ENCODE data around the gene PI4KA.

Gene PI4KA

GRCh38 chr22:20764729-20765128 is 93.9 kb downstream of the PI4KA start:
- Histone ChIP-seq H3K27me3 (ENCODE audit: control insufficient read depth in 1 of 2, insufficient read depth in 2 of 2, low read length in 2 of 2) (no peaks in the 10 kb centered on the region), H3K36me3 (ENCODE audit: control insufficient read depth in 1 of 2, insufficient read depth in 2 of 2, low read length in 2 of 2) (peaks cover 39 to 52% of the 10 kb centered on the region in 2 donors), H3K9me3 (ENCODE audit: control insufficient read depth in 1 of 2, low read length in 2 of 2) (no peaks in the 10 kb centered on the region), H3K4me1 (ENCODE audit: control insufficient read depth in 1 of 2, insufficient read depth in 2 of 2, low read length in 2 of 2) (no peaks in the 10 kb centered on the region), H3K27ac (ENCODE audit: low read depth, low read length) (no peak overlapping the region), H3K4me3 (ENCODE audit: low read depth in 1 of 2, low read length in 2 of 2) (no peak overlapping the region), H3K9ac (ENCODE audit: low read depth in 1 of 2, low read length in 2 of 2) (no peak overlapping the region)

GRCh38 chr22:20764471-20764720 is 94.2 kb downstream of the PI4KA start:
- H3K4me3 ChIP-seq (ENCODE audit: low read depth in 1 of 2, low read length in 2 of 2) = no peak overlapping the region
- H3K9ac ChIP-seq (ENCODE audit: low read depth in 1 of 2, low read length in 2 of 2) = no peak overlapping the region
- no peaks in the 10 kb centered on the region for H3K27me3 ChIP-seq (ENCODE audit: control insufficient read depth in 1 of 2, insufficient read depth in 2 of 2, low read length in 2 of 2)
- H3K4me1 ChIP-seq (ENCODE audit: control insufficient read depth in 1 of 2, insufficient read depth in 2 of 2, low read length in 2 of 2) = no peaks in the 10 kb centered on the region
- H3K36me3 ChIP-seq (ENCODE audit: control insufficient read depth in 1 of 2, insufficient read depth in 2 of 2, low read length in 2 of 2) = peaks cover 39 to 51% of the 10 kb centered on the region in 2 donors
- H3K9me3 ChIP-seq (ENCODE audit: control insufficient read depth in 1 of 2, low read length in 2 of 2) = no peaks in the 10 kb centered on the region
- no peak overlapping the region for H3K27ac ChIP-seq (ENCODE audit: low read depth, low read length)

GRCh38 chr22:20763630-20764470 is 94.8 kb downstream of the PI4KA start:
- H3K4me1 ChIP-seq (ENCODE audit: control insufficient read depth in 1 of 2, insufficient read depth in 2 of 2, low read length in 2 of 2) = no peaks in the 10 kb centered on the region
- peaks cover 39 to 52% of the 10 kb centered on the region in 2 donors for H3K36me3 ChIP-seq (ENCODE audit: control insufficient read depth in 1 of 2, insufficient read depth in 2 of 2, low read length in 2 of 2)
- no peak overlapping the region for H3K27ac ChIP-seq (ENCODE audit: low read depth, low read length)
- H3K9ac ChIP-seq (ENCODE audit: low read depth in 1 of 2, low read length in 2 of 2) = no peak overlapping the region
- no peaks in the 10 kb centered on the region for H3K27me3 ChIP-seq (ENCODE audit: control insufficient read depth in 1 of 2, insufficient read depth in 2 of 2, low read length in 2 of 2)
- no peak overlapping the region for H3K4me3 ChIP-seq (ENCODE audit: low read depth in 1 of 2, low read length in 2 of 2)
- no peaks in the 10 kb centered on the region for H3K9me3 ChIP-seq (ENCODE audit: control insufficient read depth in 1 of 2, low read length in 2 of 2)

GRCh38 chr22:20762233-20762796 is 96.3 kb downstream of the PI4KA start:
- H3K9ac ChIP-seq (ENCODE audit: low read depth in 1 of 2, low read length in 2 of 2) = no peak overlapping the region
- no peak overlapping the region for H3K4me3 ChIP-seq (ENCODE audit: low read depth in 1 of 2, low read length in 2 of 2)
- no peaks in the 10 kb centered on the region for H3K9me3 ChIP-seq (ENCODE audit: control insufficient read depth in 1 of 2, low read length in 2 of 2)
- H3K4me1 ChIP-seq (ENCODE audit: control insufficient read depth in 1 of 2, insufficient read depth in 2 of 2, low read length in 2 of 2) = no peaks in the 10 kb centered on the region
- H3K36me3 ChIP-seq (ENCODE audit: control insufficient read depth in 1 of 2, insufficient read depth in 2 of 2, low read length in 2 of 2) = peaks cover 44 to 56% of the 10 kb centered on the region in 2 donors
- no peaks in the 10 kb centered on the region for H3K27me3 ChIP-seq (ENCODE audit: control insufficient read depth in 1 of 2, insufficient read depth in 2 of 2, low read length in 2 of 2)
- H3K27ac ChIP-seq (ENCODE audit: low read depth, low read length) = no peak overlapping the region

- no peaks in the 10 kb centered on the region for H3K27me3 ChIP-seq (ENCODE audit: control insufficient read depth in 1 of 2, insufficient read depth in 2 of 2, low read length in 2 of 2)
- H3K27ac ChIP-seq (ENCODE audit: low read depth, low read length) = no peak overlapping the region
- H3K9me3 ChIP-seq (ENCODE audit: control insufficient read depth in 1 of 2, low read length in 2 of 2) = no peaks in the 10 kb centered on the region
- no peaks in the 10 kb centered on the region for H3K4me1 ChIP-seq (ENCODE audit: control insufficient read depth in 1 of 2, insufficient read depth in 2 of 2, low read length in 2 of 2)
- H3K36me3 ChIP-seq (ENCODE audit: control insufficient read depth in 1 of 2, insufficient read depth in 2 of 2, low read length in 2 of 2) = peaks cover 49 to 56% of the 10 kb centered on the region in 2 donors
- H3K9ac ChIP-seq (ENCODE audit: low read depth in 1 of 2, low read length in 2 of 2) = no peak overlapping the region
- H3K4me3 ChIP-seq (ENCODE audit: low read depth in 1 of 2, low read length in 2 of 2) = no peak overlapping the region
These were observed 97.1 kb downstream of the PI4KA start for GRCh38 chr22:20761536-20761935.

GRCh38 chr22:20760084-20760483 is 98.5 kb downstream of the PI4KA start:
- peaks cover 41 to 45% of the 10 kb centered on the region in 2 donors for H3K36me3 ChIP-seq (ENCODE audit: control insufficient read depth in 1 of 2, insufficient read depth in 2 of 2, low read length in 2 of 2)
- no peaks in the 10 kb centered on the region for H3K27me3 ChIP-seq (ENCODE audit: control insufficient read depth in 1 of 2, insufficient read depth in 2 of 2, low read length in 2 of 2)

GRCh38 chr22:20758688-20759087 is 99.9 kb downstream of the PI4KA start:
- H3K4me1 ChIP-seq (ENCODE audit: control insufficient read depth in 1 of 2, insufficient read depth in 2 of 2, low read length in 2 of 2) = no peaks in the 10 kb centered on the region
- H3K27me3 ChIP-seq (ENCODE audit: control insufficient read depth in 1 of 2, insufficient read depth in 2 of 2, low read length in 2 of 2) = no peaks in the 10 kb centered on the region
- H3K36me3 ChIP-seq (ENCODE audit: control insufficient read depth in 1 of 2, insufficient read depth in 2 of 2, low read length in 2 of 2) = peaks cover 27 to 35% of the 10 kb centered on the region in 2 donors
- H3K4me3 ChIP-seq (ENCODE audit: low read depth in 1 of 2, low read length in 2 of 2) = no peak overlapping the region
- H3K9me3 ChIP-seq (ENCODE audit: control insufficient read depth in 1 of 2, low read length in 2 of 2) = no peaks in the 10 kb centered on the region
- H3K9ac ChIP-seq (ENCODE audit: low read depth in 1 of 2, low read length in 2 of 2) = no peak overlapping the region
- no peak overlapping the region for H3K27ac ChIP-seq (ENCODE audit: low read depth, low read length)

More at GRCh38 chr22:20760084-20760483, 98.5 kb downstream of the PI4KA start:
- no peaks in the 10 kb centered on the region for H3K9me3 ChIP-seq (ENCODE audit: control insufficient read depth in 1 of 2, low read length in 2 of 2)
- H3K27ac ChIP-seq (ENCODE audit: low read depth, low read length) = no peak overlapping the region
- H3K4me1 ChIP-seq (ENCODE audit: control insufficient read depth in 1 of 2, insufficient read depth in 2 of 2, low read length in 2 of 2) = no peaks in the 10 kb centered on the region
- H3K4me3 ChIP-seq (ENCODE audit: low read depth in 1 of 2, low read length in 2 of 2) = no peak overlapping the region
- no peak overlapping the region for H3K9ac ChIP-seq (ENCODE audit: low read depth in 1 of 2, low read length in 2 of 2)

GRCh38 chr22:20756846-20757245 is 101.8 kb downstream of the PI4KA start:
- Histone ChIP-seq H3K4me3 (ENCODE audit: low read depth in 1 of 2, low read length in 2 of 2) (no peak overlapping the region), H3K27me3 (ENCODE audit: control insufficient read depth in 1 of 2, insufficient read depth in 2 of 2, low read length in 2 of 2) (no peaks in the 10 kb centered on the region), H3K9ac (ENCODE audit: low read depth in 1 of 2, low read length in 2 of 2) (no peak overlapping the region), H3K9me3 (ENCODE audit: control insufficient read depth in 1 of 2, low read length in 2 of 2) (no peaks in the 10 kb centered on the region), H3K27ac (ENCODE audit: low read depth, low read length) (no peak overlapping the region), H3K36me3 (ENCODE audit: control insufficient read depth in 1 of 2, insufficient read depth in 2 of 2, low read length in 2 of 2) (peaks cover 21 to 38% of the 10 kb centered on the region in 2 donors), H3K4me1 (ENCODE audit: control insufficient read depth in 1 of 2, insufficient read depth in 2 of 2, low read length in 2 of 2) (no peaks in the 10 kb centered on the region)

- H3K9me3 ChIP-seq (ENCODE audit: control insufficient read depth in 1 of 2, low read length in 2 of 2) = no peaks in the 10 kb centered on the region
- H3K4me3 ChIP-seq (ENCODE audit: low read depth in 1 of 2, low read length in 2 of 2) = no peak overlapping the region
- H3K4me1 ChIP-seq (ENCODE audit: control insufficient read depth in 1 of 2, insufficient read depth in 2 of 2, low read length in 2 of 2) = peaks cover 0 to 15% of the 10 kb centered on the region in 2 donors
- no peak overlapping the region for H3K9ac ChIP-seq (ENCODE audit: low read depth in 1 of 2, low read length in 2 of 2)
- H3K36me3 ChIP-seq (ENCODE audit: control insufficient read depth in 1 of 2, insufficient read depth in 2 of 2, low read length in 2 of 2) = peaks cover 28 to 46% of the 10 kb centered on the region in 2 donors
- no peaks in the 10 kb centered on the region for H3K27me3 ChIP-seq (ENCODE audit: control insufficient read depth in 1 of 2, insufficient read depth in 2 of 2, low read length in 2 of 2)
- H3K27ac ChIP-seq (ENCODE audit: low read depth, low read length) = no peak overlapping the region
These were observed 105.7 kb downstream of the PI4KA start for GRCh38 chr22:20752873-20753272.

- H3K4me1 ChIP-seq (ENCODE audit: control insufficient read depth in 1 of 2, insufficient read depth in 2 of 2, low read length in 2 of 2) = peaks cover 0 to 15% of the 10 kb centered on the region in 2 donors
- no peak overlapping the region for H3K4me3 ChIP-seq (ENCODE audit: low read depth in 1 of 2, low read length in 2 of 2)
- no peak overlapping the region for H3K27ac ChIP-seq (ENCODE audit: low read depth, low read length)
- no peak overlapping the region for H3K9ac ChIP-seq (ENCODE audit: low read depth in 1 of 2, low read length in 2 of 2)
- peaks cover 26 to 51% of the 10 kb centered on the region in 2 donors for H3K36me3 ChIP-seq (ENCODE audit: control insufficient read depth in 1 of 2, insufficient read depth in 2 of 2, low read length in 2 of 2)
- H3K27me3 ChIP-seq (ENCODE audit: control insufficient read depth in 1 of 2, insufficient read depth in 2 of 2, low read length in 2 of 2) = no peaks in the 10 kb centered on the region
- H3K9me3 ChIP-seq (ENCODE audit: control insufficient read depth in 1 of 2, low read length in 2 of 2) = no peaks in the 10 kb centered on the region
These were observed 106.4 kb downstream of the PI4KA start for GRCh38 chr22:20752104-20752741.

Data from duodenal mucosa (tissue), 2 donors.